Naive thymus-derived CD8-positive, alpha-beta T cell (primary cell): ENCODE results near the gene GCDH. TPM values are rescaled to one million over a fixed set of nuclear protein-coding genes. Genes with fewer than 3 reads are reported as not detected.

Experiments used
- ATAC-seq, 2 donors: fragments of 150-1000 bp; cut with Tn5 transposase in 1 of 2; sonication (Bioruptor Pico), chemical (Tn5 transposase) in 1 of 2; 1 replicate in 1 of 2; 2 replicates in 1 of 2; pipeline ENCODE4 v1.10.0; 2021; ENCODE audit warnings: mild to moderate bottlenecking in 2 of 2, moderate library complexity in 2 of 2
- POLR2A ChIA-PET: fragments of 350-600 bp; sonication (Branson Sonifier 250); formaldehyde crosslinking; loops from one replicate; lab custom pipeline; 2021; ENCODE audit warnings: antibody characterized with exemption; lab: Charles Lee
- DNase-seq, 10 donors: peaks; one replicate each; pipeline versions ENCODE4 v3.0.0 to v3.0.0-alpha.2; 2020 to 2022
- H3K27ac Mint-ChIP-seq, 10 donors: one replicate each; pipeline ENCODE4 v1.8.0; 2020 to 2022; ENCODE audit warnings: mild to moderate bottlenecking in 10 of 10, mixed read lengths in 10 of 10, moderate library complexity in 4 of 10, inconsistent platforms in 1 of 10
- H3K27me3 Mint-ChIP-seq, 5 donors: one replicate each; pipeline ENCODE4 v1.8.0; 2021 to 2022; ENCODE audit warnings: mixed read lengths in 5 of 5
- H3K36me3 Mint-ChIP-seq, 3 donors: one replicate each; pipeline ENCODE4 v1.8.0; 2020 to 2022; ENCODE audit warnings: mixed read lengths in 3 of 3, mild to moderate bottlenecking in 2 of 3, inconsistent platforms in 1 of 3
- H3K4me1 Mint-ChIP-seq, 4 donors: one replicate each; pipeline ENCODE4 v1.8.0; 2021 to 2022; ENCODE audit warnings: mixed read lengths in 4 of 4
- H3K4me3 Mint-ChIP-seq, 10 donors: one replicate each; pipeline ENCODE4 v1.8.0; 2020 to 2022; ENCODE audit warnings: mild to moderate bottlenecking in 10 of 10, mixed read lengths in 10 of 10, moderate library complexity in 6 of 10, inconsistent platforms in 1 of 10
- H3K9me3 Mint-ChIP-seq, 9 donors: one replicate each; pipeline ENCODE4 v1.8.0; 2020 to 2022; ENCODE audit warnings: mixed read lengths in 9 of 9, mild to moderate bottlenecking in 3 of 9, inconsistent platforms in 1 of 9, moderate library complexity in 1 of 9
- polyA plus RNA-seq, 3 donors: library from polyadenylated mRNA; unstranded; fragments of 300-500 nt; fragmentation: Illumina TruSeq; gene quantifications; one replicate each; pipeline ENCODE4 v1.2.3, GENCODE V29; 2021
- total RNA-seq, 8 experiments: library from RNA in 2 of 8; stranded (reverse) in 2 of 8; gene quantifications; one replicate each; pipeline ENCODE4 v1.2.3 and lab custom pipeline; 2021 to 2026

Gene GCDH
- total and polyA plus RNA-seq, 5 experiments from 2014 or later = 18.0 to 69.8 (median 20.7) TPM

DNA sequence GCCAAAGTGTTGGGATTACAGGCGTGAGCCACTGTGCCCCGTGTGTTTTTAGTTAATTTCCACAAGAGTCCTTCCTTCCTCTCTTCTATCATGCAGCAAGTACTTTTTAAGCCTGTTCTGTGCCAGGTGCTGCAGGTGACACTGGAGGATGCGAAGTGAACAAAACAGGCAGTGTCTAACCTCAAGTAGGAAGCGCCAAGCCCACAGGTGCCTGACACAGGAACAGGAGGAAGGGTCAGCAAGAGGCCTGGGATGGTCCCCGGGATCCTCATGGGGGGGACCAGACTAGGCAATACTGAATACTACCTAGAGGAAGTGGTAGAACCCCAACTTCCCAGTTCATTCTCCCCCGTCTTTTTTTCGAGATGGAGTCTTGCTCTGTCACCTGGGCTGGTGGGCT, 45.6 kb downstream of the GCDH start:
- H3K9me3 Mint-ChIP-seq = no peaks in the 10 kb centered on the region
- peak overlapping the region in 9 of 10 donors; percentile 1 to 94 (median 74) for H3K27ac Mint-ChIP-seq
- DNase-seq (no peak), ATAC-seq (no peak)
- H3K27me3 Mint-ChIP-seq = no peaks in the 10 kb centered on the region
- peak overlapping the region in 9 of 10 donors; percentile 30 to 97 (median 50) for H3K4me3 Mint-ChIP-seq
- H3K36me3 Mint-ChIP-seq = peaks cover 5 to 32% (median 8%) of the 10 kb centered on the region in 3 donors
- peaks cover 36 to 68% (median 66%) of the 10 kb centered on the region in 4 donors for H3K4me1 Mint-ChIP-seq
- POLR2A ChIA-PET = interaction anchor here (1.2 to 3.3 kb wide), 3 partner anchors 22 to 154 kb away, joined by 3 to 56 read pairs (median 8); partner anchors contain the start of genes GCDH and KLF1

DNA sequence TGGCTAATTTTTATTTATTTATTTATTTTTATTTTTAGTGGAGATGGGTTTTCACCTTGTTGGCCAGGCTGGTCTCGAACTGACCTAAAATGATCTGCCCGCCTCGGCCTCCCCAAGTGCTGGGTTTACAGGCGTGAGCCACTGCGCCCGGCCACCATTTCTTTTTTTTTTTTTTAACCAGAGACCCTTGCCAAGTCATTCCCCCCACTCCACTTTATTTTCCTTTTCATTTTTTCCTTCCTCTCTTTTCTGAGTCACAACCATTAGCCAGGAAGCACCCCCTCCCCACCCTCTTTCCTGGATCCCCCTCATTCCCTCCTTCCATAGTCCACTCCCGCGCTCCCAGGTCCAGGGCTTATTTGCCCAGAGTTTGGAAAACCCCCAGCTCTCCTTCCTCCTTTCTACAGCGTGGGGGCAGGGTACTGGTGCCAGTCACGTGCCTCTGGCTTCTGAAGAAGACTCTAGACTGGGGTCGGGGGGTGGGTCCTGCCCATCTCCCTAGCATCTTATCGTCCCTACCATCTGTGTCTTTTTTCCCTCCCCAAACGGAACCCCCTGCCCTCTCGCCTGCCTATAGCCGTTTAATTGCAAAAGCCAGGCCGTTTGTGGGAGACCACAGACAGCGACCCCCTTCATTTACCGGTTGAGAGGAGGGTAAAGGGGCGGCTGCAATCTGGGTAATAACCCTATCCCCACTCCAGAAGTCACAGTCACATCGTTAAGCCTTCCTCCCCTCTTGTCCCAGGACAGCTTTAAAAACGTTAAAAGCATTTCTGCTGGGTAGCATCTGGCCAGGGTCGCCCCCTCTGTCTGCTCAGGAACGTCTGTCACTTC, 46.4 kb downstream of the GCDH start:
- POLR2A ChIA-PET = interaction anchor here (0.6 to 3.3 kb wide), 14 partner anchors 10 to 168 kb away, joined by 3 to 56 read pairs (median 6); partner anchors contain the start of genes GADD45GIP1, GCDH, JUNB and KLF1

DNA sequence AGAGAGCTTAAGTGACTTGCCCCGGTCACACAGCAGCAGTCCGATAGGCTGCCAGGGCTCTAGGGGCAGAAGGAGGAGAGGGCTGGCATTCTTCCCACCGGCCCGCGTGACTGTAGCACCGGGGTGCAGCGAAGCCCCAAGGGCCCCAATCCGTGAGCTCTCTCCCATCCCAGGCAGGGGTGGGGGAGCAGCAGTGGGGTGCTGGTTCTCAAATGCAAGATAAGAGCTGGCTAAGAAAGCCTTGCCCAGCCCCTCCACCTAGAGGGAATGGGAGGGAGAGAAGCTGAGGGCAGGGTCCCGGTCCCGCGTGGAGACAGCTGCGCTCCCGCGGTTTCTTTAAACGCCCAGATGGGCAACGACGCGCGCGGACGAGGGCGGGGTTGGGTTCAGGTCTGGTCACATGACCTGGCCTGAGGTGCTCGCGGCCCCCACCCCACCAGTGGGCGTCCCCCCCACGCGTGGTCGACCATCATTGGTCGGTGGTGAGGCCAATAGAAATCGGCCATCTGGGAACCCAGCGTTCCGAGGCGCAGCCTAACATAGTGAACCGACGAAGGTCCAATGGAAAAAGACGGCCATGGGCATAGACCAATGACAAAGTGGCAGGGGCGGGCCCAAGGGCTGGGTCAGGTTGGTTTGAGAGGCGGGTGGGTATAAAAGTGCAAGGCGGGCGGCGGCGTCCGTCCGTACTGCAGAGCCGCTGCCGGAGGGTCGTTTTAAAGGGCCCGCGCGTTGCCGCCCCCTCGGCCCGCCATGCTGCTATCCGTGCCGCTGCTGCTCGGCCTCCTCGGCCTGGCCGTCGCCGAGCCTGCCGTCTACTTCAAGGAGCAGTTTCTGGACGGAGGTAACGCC, 47.2 kb downstream of the GCDH start, which contains the start of gene CALR:
TSS of gene CALR (plus strand) at position 683 of the 852 bp plus-strand sequence. CDS start at position 754, 71 bp downstream.
- no peaks in the 10 kb centered on the region for H3K27me3 Mint-ChIP-seq
- H3K4me1 Mint-ChIP-seq = peaks cover 27 to 70% (median 61%) of the 10 kb centered on the region in 4 donors
- ATAC-seq = peak; percentile 88 to 91
- peak; percentile 95 to 100 (median 100) for DNase-seq
- POLR2A ChIA-PET = interaction anchor here (0.6 to 3.3 kb wide), 16 partner anchors 9 to 1057 kb away, joined by 3 to 56 read pairs (median 6); partner anchors contain the start of genes GADD45GIP1, GCDH, JUNB and KLF1
- no peaks in the 10 kb centered on the region for H3K9me3 Mint-ChIP-seq
- H3K4me3 Mint-ChIP-seq = peak within 1 kb of the TSS; percentile 97 to 100 (median 98)
- peak within 1 kb of the TSS; percentile 94 to 99 (median 96) for H3K27ac Mint-ChIP-seq
- H3K36me3 Mint-ChIP-seq = peaks cover 5 to 44% (median 11%) of the 10 kb centered on the region in 3 donors

More for the DNA sequence above, 46.4 kb downstream of the GCDH start:
- Mint-ChIP-seq H3K36me3 (peaks cover 5 to 40% (median 10%) of the 10 kb centered on the region in 3 donors), H3K27ac (peak overlapping the region; percentile 57 to 99 (median 96)), H3K4me3 (peak overlapping the region; percentile 97 to 100 (median 98)), H3K27me3 (no peaks in the 10 kb centered on the region), H3K4me1 (peaks cover 34 to 71% (median 66%) of the 10 kb centered on the region in 4 donors), H3K9me3 (no peaks in the 10 kb centered on the region)
- no peak for ATAC-seq
- no peak for DNase-seq

DNA sequence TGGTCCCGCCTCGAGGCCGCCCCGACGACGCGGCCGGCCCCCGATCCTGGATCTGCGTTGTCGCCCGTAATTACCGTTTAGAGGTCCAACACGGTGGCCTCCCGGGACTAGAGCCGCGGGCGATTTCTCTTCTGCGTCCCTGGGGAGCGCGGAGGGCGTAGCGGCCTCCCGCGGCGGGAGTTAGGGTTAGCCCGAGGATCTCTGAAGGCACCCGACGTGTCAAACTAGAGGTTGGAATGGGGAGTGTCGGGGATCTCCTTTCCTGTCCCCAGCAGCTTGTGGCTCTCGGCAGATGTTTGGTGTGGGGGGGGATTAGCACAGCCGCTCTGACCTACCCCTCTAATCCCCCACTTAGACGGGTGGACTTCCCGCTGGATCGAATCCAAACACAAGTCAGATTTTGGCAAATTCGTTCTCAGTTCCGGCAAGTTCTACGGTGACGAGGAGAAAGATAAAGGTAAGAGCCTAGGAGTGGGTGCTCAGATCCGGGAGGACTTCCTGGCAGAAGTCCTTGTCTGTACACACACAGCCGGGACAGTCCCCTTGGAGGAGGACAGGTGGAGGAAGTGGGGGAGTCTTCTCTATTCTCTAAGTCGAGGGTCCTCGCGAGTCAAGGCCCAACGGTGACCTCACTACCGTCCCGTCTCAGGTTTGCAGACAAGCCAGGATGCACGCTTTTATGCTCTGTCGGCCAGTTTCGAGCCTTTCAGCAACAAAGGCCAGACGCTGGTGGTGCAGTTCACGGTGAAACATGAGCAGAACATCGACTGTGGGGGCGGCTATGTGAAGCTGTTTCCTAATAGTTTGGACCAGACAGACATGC, 48.0 kb downstream of the GCDH start:
- H3K36me3 Mint-ChIP-seq = peaks cover 5 to 52% (median 16%) of the 10 kb centered on the region in 3 donors
- POLR2A ChIA-PET = interaction anchor here (0.8 to 3.3 kb wide), 8 partner anchors 9 to 161 kb away, joined by 3 to 56 read pairs (median 8); partner anchors contain the start of genes GADD45GIP1, GCDH, JUNB and KLF1
- DNase-seq (peak in 6 of 10 donors; percentile 15 to 70 (median 32)), ATAC-seq (peak; percentile 23 to 28)
- peak overlapping the region; percentile 94 to 99 (median 96) for H3K27ac Mint-ChIP-seq
- peak overlapping the region; percentile 97 to 100 (median 98) for H3K4me3 Mint-ChIP-seq
- H3K4me1 Mint-ChIP-seq = peaks cover 27 to 70% (median 61%) of the 10 kb centered on the region in 4 donors
- no peaks in the 10 kb centered on the region for H3K9me3 Mint-ChIP-seq
- no peaks in the 10 kb centered on the region for H3K27me3 Mint-ChIP-seq

DNA sequence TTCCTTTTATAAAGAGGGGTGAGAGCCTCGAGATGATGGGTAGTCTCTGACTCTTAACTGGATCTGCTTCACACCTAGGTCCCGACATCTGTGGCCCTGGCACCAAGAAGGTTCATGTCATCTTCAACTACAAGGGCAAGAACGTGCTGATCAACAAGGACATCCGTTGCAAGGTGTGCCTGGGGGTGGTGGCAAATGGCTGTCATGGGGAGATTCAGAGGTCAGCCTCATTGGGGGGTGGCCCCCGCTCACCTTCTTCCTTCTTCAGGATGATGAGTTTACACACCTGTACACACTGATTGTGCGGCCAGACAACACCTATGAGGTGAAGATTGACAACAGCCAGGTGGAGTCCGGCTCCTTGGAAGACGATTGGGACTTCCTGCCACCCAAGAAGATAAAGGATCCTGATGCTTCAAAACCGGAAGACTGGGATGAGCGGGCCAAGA, 49.0 kb downstream of the GCDH start:
- POLR2A ChIA-PET = interaction anchor here (0.8 to 3.3 kb wide), 6 partner anchors 8 to 160 kb away, joined by 3 to 56 read pairs (median 6); partner anchors contain the start of genes GADD45GIP1, GCDH, KLF1 and SYCE2
- H3K4me1 Mint-ChIP-seq = peaks cover 27 to 74% (median 65%) of the 10 kb centered on the region in 4 donors
- peaks cover 5 to 58% (median 16%) of the 10 kb centered on the region in 3 donors for H3K36me3 Mint-ChIP-seq

DNA sequence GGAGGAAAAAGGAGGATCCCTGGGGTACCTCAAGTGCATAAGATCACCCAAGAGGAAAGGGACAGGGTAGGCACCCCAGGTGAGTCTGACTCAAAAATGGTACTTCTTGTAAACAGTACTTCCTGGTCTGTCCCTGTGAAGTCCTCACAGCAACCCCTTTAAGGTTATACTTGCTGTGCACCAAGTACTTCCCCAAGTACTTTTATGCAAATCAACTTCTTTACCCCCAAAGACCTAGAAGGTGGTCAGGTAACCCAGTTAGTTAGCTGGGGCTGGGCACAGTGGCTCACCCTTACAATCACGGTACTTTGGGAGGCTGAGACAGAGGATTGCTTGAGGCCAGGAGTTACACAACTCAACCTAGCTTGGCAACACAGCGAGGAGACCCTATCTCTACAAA, 49.9 kb downstream of the GCDH start:
- Mint-ChIP-seq H3K27me3 (peaks cover 0 to 2% (median 0%) of the 10 kb centered on the region in 5 donors), H3K9me3 (no peaks in the 10 kb centered on the region), H3K36me3 (peaks cover 5 to 63% (median 16%) of the 10 kb centered on the region in 3 donors), H3K4me3 (peak overlapping the region; percentile 40 to 100 (median 74)), H3K27ac (peak overlapping the region; percentile 14 to 99 (median 90)), H3K4me1 (peaks cover 33 to 81% (median 73%) of the 10 kb centered on the region in 4 donors)
- ATAC-seq = no peak
- POLR2A ChIA-PET = interaction anchor here (0.6 to 1.1 kb wide), 4 partner anchors 13 to 259 kb away, joined by 3 to 6 read pairs (median 4); partner anchors contain the start of genes DHPS and SYCE2
- no peak for DNase-seq

More for the DNA sequence above, 49.0 kb downstream of the GCDH start:
- H3K27me3 Mint-ChIP-seq = no peaks in the 10 kb centered on the region
- no peak for DNase-seq
- H3K9me3 Mint-ChIP-seq = no peaks in the 10 kb centered on the region
- no peak for ATAC-seq
- H3K27ac Mint-ChIP-seq = peak overlapping the region; percentile 51 to 99 (median 96)
- peak overlapping the region; percentile 97 to 100 (median 98) for H3K4me3 Mint-ChIP-seq

DNA sequence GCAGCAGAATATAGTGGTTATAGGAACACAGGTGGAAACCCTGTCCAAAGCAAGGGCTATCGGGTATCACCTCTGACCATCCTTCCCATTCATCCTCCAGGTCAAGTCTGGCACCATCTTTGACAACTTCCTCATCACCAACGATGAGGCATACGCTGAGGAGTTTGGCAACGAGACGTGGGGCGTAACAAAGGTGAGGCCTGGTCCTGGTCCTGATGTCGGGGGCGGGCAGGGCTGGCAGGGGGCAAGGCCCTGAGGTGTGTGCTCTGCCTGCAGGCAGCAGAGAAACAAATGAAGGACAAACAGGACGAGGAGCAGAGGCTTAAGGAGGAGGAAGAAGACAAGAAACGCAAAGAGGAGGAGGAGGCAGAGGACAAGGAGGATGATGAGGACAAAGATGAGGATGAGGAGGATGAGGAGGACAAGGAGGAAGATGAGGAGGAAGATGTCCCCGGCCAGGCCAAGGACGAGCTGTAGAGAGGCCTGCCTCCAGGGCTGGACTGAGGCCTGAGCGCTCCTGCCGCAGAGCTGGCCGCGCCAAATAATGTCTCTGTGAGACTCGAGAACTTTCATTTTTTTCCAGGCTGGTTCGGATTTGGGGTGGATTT, 52.6 kb downstream of the GCDH start:
- H3K9me3 Mint-ChIP-seq = no peaks in the 10 kb centered on the region
- peak overlapping the region in 8 of 10 donors; percentile 47 to 92 (median 74) for H3K27ac Mint-ChIP-seq
- H3K27me3 Mint-ChIP-seq = peaks cover 0 to 2% (median 0%) of the 10 kb centered on the region in 5 donors
- POLR2A ChIA-PET = interaction anchor here (1.0 to 1.5 kb wide), 4 partner anchors 10 to 52 kb away, joined by 3 to 8 read pairs (median 4); partner anchors contain the start of genes FARSA, GADD45GIP1 and GCDH
- H3K4me3 Mint-ChIP-seq = peak overlapping the region in 7 of 10 donors; percentile 6 to 75 (median 37)
- H3K4me1 Mint-ChIP-seq = peaks cover 26 to 75% (median 62%) of the 10 kb centered on the region in 4 donors
- peaks cover 5 to 72% (median 18%) of the 10 kb centered on the region in 3 donors for H3K36me3 Mint-ChIP-seq
- no peak for ATAC-seq
- no peak for DNase-seq

DNA sequence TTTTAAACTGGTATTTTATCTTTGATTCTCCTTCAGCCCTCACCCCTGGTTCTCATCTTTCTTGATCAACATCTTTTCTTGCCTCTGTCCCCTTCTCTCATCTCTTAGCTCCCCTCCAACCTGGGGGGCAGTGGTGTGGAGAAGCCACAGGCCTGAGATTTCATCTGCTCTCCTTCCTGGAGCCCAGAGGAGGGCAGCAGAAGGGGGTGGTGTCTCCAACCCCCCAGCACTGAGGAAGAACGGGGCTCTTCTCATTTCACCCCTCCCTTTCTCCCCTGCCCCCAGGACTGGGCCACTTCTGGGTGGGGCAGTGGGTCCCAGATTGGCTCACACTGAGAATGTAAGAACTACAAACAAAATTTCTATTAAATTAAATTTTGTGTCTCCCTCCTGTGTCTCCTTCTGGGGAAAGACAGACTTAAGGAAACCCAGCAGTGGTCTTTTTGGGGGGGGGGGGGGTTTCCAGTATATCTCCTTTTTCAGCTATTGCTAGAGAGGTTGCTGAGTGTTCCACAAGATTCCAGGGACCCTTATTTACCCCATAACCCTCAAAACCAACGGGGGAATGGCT, 53.2 kb downstream of the GCDH start:
- no peak for DNase-seq
- Mint-ChIP-seq H3K27me3 (peaks cover 0 to 2% (median 0%) of the 10 kb centered on the region in 5 donors), H3K4me1 (peaks cover 22 to 71% (median 57%) of the 10 kb centered on the region in 4 donors), H3K4me3 (peak overlapping the region in 3 of 10 donors; percentile 24 to 99 (median 38)), H3K9me3 (no peaks in the 10 kb centered on the region), H3K36me3 (peaks cover 5 to 75% (median 18%) of the 10 kb centered on the region in 3 donors), H3K27ac (peak overlapping the region in 8 of 10 donors; percentile 59 to 99 (median 93))
- POLR2A ChIA-PET = interaction anchor here (0.6 to 1.5 kb wide), 4 partner anchors 11 to 53 kb away, joined by 3 to 8 read pairs (median 4); partner anchors contain the start of genes FARSA, GADD45GIP1 and GCDH
- no peak for ATAC-seq

DNA sequence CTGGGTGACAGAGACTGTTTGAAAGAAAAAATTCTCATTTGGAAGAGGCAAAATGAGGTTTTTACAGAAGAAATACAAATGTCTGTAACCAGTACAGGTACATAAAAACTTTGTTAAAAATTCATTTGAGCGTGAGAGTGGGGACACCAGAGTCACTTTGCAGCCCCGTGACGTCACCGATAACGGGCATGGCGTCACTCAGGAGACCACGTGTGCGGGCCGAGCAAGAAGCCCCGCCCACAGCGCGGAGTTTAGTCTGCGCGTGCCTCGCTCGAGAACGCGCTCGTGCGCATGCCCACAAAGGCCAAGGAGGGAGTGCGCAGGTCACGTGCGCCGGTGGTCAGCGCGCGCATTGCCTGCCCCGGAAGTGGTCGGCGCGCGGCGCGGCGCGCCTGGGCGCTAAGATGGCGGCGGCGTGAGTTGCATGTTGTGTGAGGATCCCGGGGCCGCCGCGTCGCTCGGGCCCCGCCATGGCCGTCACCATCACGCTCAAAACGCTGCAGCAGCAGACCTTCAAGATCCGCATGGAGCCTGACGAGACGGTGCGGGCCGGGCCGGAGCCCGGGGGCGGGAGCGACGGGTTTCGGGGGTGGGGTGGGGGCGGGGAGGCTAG, 54.6 kb downstream of the GCDH start, which contains the start of gene RAD23A:
TSS of gene RAD23A (plus strand) at position 384 of the 613 bp plus-strand sequence. CDS start at position 471, 87 bp downstream.
- Mint-ChIP-seq H3K4me3 (peak within 1 kb of the TSS; percentile 86 to 99 (median 92)), H3K4me1 (peaks cover 16 to 59% (median 48%) of the 10 kb centered on the region in 4 donors), H3K27me3 (peaks cover 0 to 2% (median 0%) of the 10 kb centered on the region in 5 donors), H3K9me3 (no peaks in the 10 kb centered on the region), H3K36me3 (peaks cover 0 to 75% (median 18%) of the 10 kb centered on the region in 3 donors), H3K27ac (peak within 1 kb of the TSS; percentile 90 to 99 (median 96))
- peak; percentile 96 to 99 (median 98) for DNase-seq
- POLR2A ChIA-PET = interaction anchor here (0.9 to 1.8 kb wide), 6 partner anchors 10 to 173 kb away, joined by 3 to 14 read pairs (median 5); partner anchors contain the start of genes FARSA, GADD45GIP1, NACC1 and SYCE2
- ATAC-seq = peak; percentile 80 to 84
